OCI-LY3 (cell line): ENCODE measurements around the gene SMURF2.

Source experiments
- H2AFZ ChIP-seq: fragments of 200-600, 300-600 bp; shearing (Covaris generic); 2 replicates; pipeline ENCODE4 v1.6.0; 2014; ENCODE audit warnings: antibody characterized with exemption, low read depth, low read length
- H3K27ac ChIP-seq: fragments of 200-600, 300-600 bp; sonication (generic); 2 replicates; pipeline ENCODE4 v1.5.1; 2014; ENCODE audit warnings: mild to moderate bottlenecking, low read length, moderate library complexity, mixed read lengths
- H3K27me3 ChIP-seq: fragments of 200-600, 300-600 bp; sonication (generic); 2 replicates; pipeline ENCODE4 v1.6.1; 2014; ENCODE audit warnings: low read depth, low read length, mixed read lengths
- H3K36me3 ChIP-seq: fragments of 200-600, 300-600 bp; sonication (generic); replicated peaks from 2 replicates; pipeline ENCODE3; 2014; ENCODE audit warnings: low read depth, low read length, mixed read lengths
- H3K4me1 ChIP-seq: fragments of 300-600, 200-600 bp; sonication (generic); 2 replicates; pipeline ENCODE4 v1.6.1; 2014; ENCODE audit warnings: low read length, mixed read lengths
- H3K4me2 ChIP-seq: fragments of 200-600, 300-600 bp; sonication (generic); 2 replicates; pipeline ENCODE4 v1.6.1; 2014; ENCODE audit warnings: low read length, mixed read lengths
- H3K4me3 ChIP-seq: fragments of 300-600, 200-600 bp; sonication (generic); 2 replicates; pipeline ENCODE4 v1.5.1; 2014; ENCODE audit warnings: antibody characterized with exemption, mild to moderate bottlenecking, low read length, moderate library complexity
- H3K79me2 ChIP-seq: fragments of 300-600, 200-600 bp; shearing (Covaris generic); 2 replicates; pipeline ENCODE4 v1.6.1; 2014; ENCODE audit warnings: mild to moderate bottlenecking, low read length, mixed read lengths
- H3K9ac ChIP-seq: fragments of 300-600, 200-600 bp; shearing (Covaris generic); 2 replicates; pipeline ENCODE4 v1.6.0; 2014; ENCODE audit warnings: mild to moderate bottlenecking, low read length, moderate library complexity
- H3K9me3 ChIP-seq: fragments of 200-600, 300-600 bp; shearing (Covaris generic); 2 replicates; pipeline ENCODE4 v1.6.1; 2014; ENCODE audit warnings: low read length, mixed read lengths; ENCODE audit not compliant: insufficient read depth
- H4K20me1 ChIP-seq: fragments of 200-600, 300-600 bp; sonication (generic); 2 replicates; pipeline ENCODE4 v1.6.1; 2016; ENCODE audit warnings: low read length, mixed read lengths; ENCODE audit not compliant: insufficient read depth
- EZH2phosphoT487 ChIP-seq: fragments of 200-600 bp; shearing (Covaris generic); IDR thresholded peaks from 2 replicates; pipeline ENCODE4 v1.6.1; 2018; ENCODE audit warnings: antibody characterized with exemption, mixed run types, low read depth
- TF ChIP-seq, protein P1 (sequence below): fragments of 200-600, 300-600 bp; sonication (generic); IDR thresholded peaks from 2 replicates; pipeline ENCODE4 v1.5.1; 2014; ENCODE audit warnings: antibody characterized with exemption, low read length, low read depth

SMURF2 gene

DNA sequence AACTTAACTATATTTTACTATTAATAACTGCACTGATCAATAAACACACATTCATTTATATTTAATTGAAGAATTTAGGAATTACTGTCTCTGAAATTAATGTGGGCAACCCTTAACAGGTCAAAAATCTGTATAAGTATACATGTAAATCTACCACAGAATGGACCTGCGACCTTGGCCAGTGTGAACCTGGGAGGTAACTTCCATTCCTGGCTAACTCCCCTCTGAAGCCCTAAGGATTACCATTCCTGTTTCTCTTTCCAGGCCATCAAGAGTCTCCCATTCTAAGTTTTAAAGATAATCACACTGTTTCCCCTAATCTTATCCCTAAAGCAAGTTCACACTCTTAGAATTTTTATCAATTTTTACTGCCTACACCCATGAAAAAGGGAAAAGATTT, 58.1 kb downstream of the SMURF2 start:
- H3K4me1 ChIP-seq, result peaks cover 11% of the 10 kb centered on the region
- H4K20me1 ChIP-seq, result 0 out of 2 replicates have a peak, but pooled peaks cover 7% of the 10 kb centered on the region
- no peak overlapping the region for H3K27ac ChIP-seq
- no peak overlapping the region for H3K4me2 ChIP-seq
- peaks cover 6% of the 10 kb centered on the region; the same call in 1 of the 2 replicates for H3K79me2 ChIP-seq
- no peaks in the 10 kb centered on the region for H3K36me3 ChIP-seq
- TF ChIP-seq, protein P1, sequence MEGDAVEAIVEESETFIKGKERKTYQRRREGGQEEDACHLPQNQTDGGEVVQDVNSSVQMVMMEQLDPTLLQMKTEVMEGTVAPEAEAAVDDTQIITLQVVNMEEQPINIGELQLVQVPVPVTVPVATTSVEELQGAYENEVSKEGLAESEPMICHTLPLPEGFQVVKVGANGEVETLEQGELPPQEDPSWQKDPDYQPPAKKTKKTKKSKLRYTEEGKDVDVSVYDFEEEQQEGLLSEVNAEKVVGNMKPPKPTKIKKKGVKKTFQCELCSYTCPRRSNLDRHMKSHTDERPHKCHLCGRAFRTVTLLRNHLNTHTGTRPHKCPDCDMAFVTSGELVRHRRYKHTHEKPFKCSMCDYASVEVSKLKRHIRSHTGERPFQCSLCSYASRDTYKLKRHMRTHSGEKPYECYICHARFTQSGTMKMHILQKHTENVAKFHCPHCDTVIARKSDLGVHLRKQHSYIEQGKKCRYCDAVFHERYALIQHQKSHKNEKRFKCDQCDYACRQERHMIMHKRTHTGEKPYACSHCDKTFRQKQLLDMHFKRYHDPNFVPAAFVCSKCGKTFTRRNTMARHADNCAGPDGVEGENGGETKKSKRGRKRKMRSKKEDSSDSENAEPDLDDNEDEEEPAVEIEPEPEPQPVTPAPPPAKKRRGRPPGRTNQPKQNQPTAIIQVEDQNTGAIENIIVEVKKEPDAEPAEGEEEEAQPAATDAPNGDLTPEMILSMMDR, result no peak
- no peak for TF ChIP-seq EZH2phosphoT487
- no peak overlapping the region for H3K9ac ChIP-seq
- no peaks in the 10 kb centered on the region for H3K27me3 ChIP-seq
- no peak overlapping the region for H3K4me3 ChIP-seq
- no peak overlapping the region for H2AFZ ChIP-seq
- no peaks in the 10 kb centered on the region for H3K9me3 ChIP-seq

DNA sequence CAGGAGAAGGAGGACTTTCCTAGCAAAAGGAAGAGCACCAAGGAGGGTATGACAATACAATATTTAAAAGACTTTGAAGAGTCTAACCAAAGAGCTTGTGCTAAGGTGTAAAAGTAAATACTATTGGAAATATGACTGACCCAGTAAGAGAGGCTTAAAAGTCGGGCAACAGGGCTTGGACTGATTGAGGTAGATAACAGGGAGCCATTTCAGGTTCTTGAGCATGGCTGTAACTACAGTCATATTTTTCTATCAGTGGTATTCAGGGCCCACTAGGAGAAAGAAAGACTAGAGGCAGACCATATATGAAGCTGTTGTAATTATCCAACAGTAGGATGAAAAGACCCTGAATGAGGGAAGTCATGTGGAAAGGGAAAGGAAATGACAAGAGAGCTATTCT, 62.3 kb downstream of the SMURF2 start:
- Histone ChIP-seq H3K36me3 (no peaks in the 10 kb centered on the region), H3K4me2 (no peak overlapping the region), H3K4me3 (no peak overlapping the region), H3K27ac (no peak overlapping the region), H3K27me3 (no peaks in the 10 kb centered on the region), H3K79me2 (no peaks in the 10 kb centered on the region), H3K9ac (no peak overlapping the region), H3K9me3 (no peaks in the 10 kb centered on the region), H2AFZ (no peak overlapping the region), H3K4me1 (peaks cover 6% of the 10 kb centered on the region; the same call in 1 of the 2 replicates), H4K20me1 (no peaks in the 10 kb centered on the region)
- TF ChIP-seq, protein P1, result no peak

DNA sequence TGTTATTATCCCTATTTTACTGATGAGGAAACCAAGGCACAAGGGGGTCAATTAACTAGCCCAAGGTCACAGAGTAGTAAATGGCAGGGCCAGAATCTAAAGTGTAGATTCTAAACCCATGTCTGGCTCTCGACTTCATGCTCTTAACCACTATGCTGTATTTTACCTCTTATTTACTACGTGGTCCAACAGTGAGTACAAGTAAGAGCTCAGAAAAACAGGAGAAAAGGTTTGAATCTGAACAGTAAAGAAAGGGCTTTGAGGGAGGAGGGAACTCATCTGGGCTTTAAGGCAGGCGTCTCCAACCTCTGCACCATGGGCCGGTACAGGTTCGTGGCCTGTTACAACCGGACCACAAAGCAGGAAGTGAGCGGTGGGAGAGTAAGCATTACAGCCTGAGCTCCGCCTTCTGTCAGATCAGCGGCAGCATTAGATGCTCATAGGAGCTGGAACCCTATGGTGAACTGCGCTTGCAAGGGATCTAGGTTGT, 62.9 kb downstream of the SMURF2 start:
- Histone ChIP-seq H2AFZ (no peak overlapping the region), H3K9ac (0 out of 2 replicates have a peak overlapping the region, but pooled peaks have one; percentile 7), H4K20me1 (no peaks in the 10 kb centered on the region), H3K27ac (no peak overlapping the region), H3K4me2 (peak overlapping the region; percentile 45), H3K9me3 (no peaks in the 10 kb centered on the region), H3K27me3 (no peaks in the 10 kb centered on the region), H3K36me3 (no peaks in the 10 kb centered on the region), H3K79me2 (no peaks in the 10 kb centered on the region), H3K4me1 (peaks cover 6% of the 10 kb centered on the region; the same call in 1 of the 2 replicates), H3K4me3 (peak overlapping the region; percentile 41)
- TF ChIP-seq, protein P1, result no peak
- no peak for TF ChIP-seq EZH2phosphoT487

DNA sequence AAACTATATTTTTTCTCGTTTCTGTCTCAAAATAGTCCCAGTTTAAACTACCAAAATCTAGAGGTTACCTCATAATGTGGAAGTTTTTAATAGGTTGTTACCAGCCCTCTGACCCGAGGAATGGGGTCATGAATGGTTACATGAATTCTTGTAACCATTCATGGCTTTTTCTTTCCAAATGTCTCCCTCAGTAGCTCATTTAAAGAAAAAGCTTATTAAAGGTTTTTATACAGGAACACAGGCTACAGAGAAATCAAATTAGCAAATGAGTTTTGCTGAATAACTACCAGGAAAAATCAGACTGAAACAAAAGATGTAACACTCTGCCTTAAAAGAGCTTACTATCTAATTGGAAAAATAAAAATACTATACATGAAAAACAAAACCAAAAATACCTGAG, 63.4 kb downstream of the SMURF2 start:
- H3K4me2 ChIP-seq, result no peak overlapping the region
- H3K9ac ChIP-seq, result no peak overlapping the region
- H4K20me1 ChIP-seq, result no peaks in the 10 kb centered on the region
- no peaks in the 10 kb centered on the region for H3K79me2 ChIP-seq
- no peaks in the 10 kb centered on the region for H3K9me3 ChIP-seq
- TF ChIP-seq EZH2phosphoT487, result no peak
- TF ChIP-seq, protein P1, result no peak
- H2AFZ ChIP-seq, result no peak overlapping the region
- H3K4me1 ChIP-seq, result peaks cover 6% of the 10 kb centered on the region; the same call in 1 of the 2 replicates
- no peak overlapping the region for H3K4me3 ChIP-seq
- no peak overlapping the region for H3K27ac ChIP-seq
- H3K36me3 ChIP-seq, result no peaks in the 10 kb centered on the region
- H3K27me3 ChIP-seq, result no peaks in the 10 kb centered on the region
